WTC11 (cell line): Measurements from ENCODE around the gene NAA16.

Source experiments
- CBFB ChIP-seq: sonication (generic); formaldehyde crosslinking; IDR thresholded peaks from 2 replicates; pipeline ENCODE4 v1.8.1; 2022; ENCODE audit warnings: mild to moderate bottlenecking, low read depth, missing genetic modification reagents
- ESRRA ChIP-seq: sonication (generic); formaldehyde crosslinking; IDR thresholded peaks from 2 replicates; pipeline ENCODE4 v1.8.1; 2022; ENCODE audit warnings: mild to moderate bottlenecking, missing genetic modification reagents, borderline replicate concordance
- NFE2L1 ChIP-seq: sonication (generic); formaldehyde crosslinking; IDR thresholded peaks from 2 replicates; pipeline ENCODE4 v1.8.1; 2023; ENCODE audit warnings: missing genetic modification reagents
- SP1 ChIP-seq: sonication (generic); formaldehyde crosslinking; conservative IDR thresholded peaks from 2 replicates; pipeline ENCODE4 v1.8.1; 2022; ENCODE audit warnings: missing genetic modification reagents
- ZMAT4 ChIP-seq: fragments of 250-450 bp; sonication (Bioruptor Pico); IDR thresholded peaks from 2 replicates; pipeline ENCODE4 v1.9.0; 2021; ENCODE audit warnings: mild to moderate bottlenecking
- ZNF416 ChIP-seq: fragments of 250-450 bp; sonication (Bioruptor Pico); IDR thresholded peaks from 2 replicates; pipeline ENCODE4 v1.9.0; 2021; ENCODE audit warnings: mild to moderate bottlenecking, inconsistent platforms
- TF ChIP-seq, protein P1 (sequence below): fragments of 200-600 bp; IDR thresholded peaks from 2 replicates; pipeline ENCODE4 v1.8.0; 2022; ENCODE audit warnings: antibody characterized with exemption
- TF ChIP-seq, protein P2 (sequence below): sonication (generic); formaldehyde crosslinking; IDR thresholded peaks from 2 replicates; pipeline ENCODE4 v1.8.1; 2022; ENCODE audit warnings: low read depth, missing genetic modification reagents, borderline replicate concordance
- TF ChIP-seq, protein P3 (sequence below): fragments of 250-450 bp; sonication (Bioruptor Pico); IDR thresholded peaks from 2 replicates; pipeline ENCODE4 v1.9.0; 2021; ENCODE audit warnings: mild to moderate bottlenecking

- TF ChIP-seq ESRRA (CRISPR knock-in tag): no peak
- TF ChIP-seq, protein P1, sequence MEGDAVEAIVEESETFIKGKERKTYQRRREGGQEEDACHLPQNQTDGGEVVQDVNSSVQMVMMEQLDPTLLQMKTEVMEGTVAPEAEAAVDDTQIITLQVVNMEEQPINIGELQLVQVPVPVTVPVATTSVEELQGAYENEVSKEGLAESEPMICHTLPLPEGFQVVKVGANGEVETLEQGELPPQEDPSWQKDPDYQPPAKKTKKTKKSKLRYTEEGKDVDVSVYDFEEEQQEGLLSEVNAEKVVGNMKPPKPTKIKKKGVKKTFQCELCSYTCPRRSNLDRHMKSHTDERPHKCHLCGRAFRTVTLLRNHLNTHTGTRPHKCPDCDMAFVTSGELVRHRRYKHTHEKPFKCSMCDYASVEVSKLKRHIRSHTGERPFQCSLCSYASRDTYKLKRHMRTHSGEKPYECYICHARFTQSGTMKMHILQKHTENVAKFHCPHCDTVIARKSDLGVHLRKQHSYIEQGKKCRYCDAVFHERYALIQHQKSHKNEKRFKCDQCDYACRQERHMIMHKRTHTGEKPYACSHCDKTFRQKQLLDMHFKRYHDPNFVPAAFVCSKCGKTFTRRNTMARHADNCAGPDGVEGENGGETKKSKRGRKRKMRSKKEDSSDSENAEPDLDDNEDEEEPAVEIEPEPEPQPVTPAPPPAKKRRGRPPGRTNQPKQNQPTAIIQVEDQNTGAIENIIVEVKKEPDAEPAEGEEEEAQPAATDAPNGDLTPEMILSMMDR: no peak
- TF ChIP-seq ZMAT4 (CRISPR knock-in tag): no peak
- TF ChIP-seq NFE2L1 (CRISPR knock-in tag): no peak
- TF ChIP-seq SP1 (CRISPR knock-in tag): no peak
- TF ChIP-seq ZNF416 (CRISPR knock-in tag): no peak
- no peak for TF ChIP-seq CBFB
- TF ChIP-seq, protein P2, sequence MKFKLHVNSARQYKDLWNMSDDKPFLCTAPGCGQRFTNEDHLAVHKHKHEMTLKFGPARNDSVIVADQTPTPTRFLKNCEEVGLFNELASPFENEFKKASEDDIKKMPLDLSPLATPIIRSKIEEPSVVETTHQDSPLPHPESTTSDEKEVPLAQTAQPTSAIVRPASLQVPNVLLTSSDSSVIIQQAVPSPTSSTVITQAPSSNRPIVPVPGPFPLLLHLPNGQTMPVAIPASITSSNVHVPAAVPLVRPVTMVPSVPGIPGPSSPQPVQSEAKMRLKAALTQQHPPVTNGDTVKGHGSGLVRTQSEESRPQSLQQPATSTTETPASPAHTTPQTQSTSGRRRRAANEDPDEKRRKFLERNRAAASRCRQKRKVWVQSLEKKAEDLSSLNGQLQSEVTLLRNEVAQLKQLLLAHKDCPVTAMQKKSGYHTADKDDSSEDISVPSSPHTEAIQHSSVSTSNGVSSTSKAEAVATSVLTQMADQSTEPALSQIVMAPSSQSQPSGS (CRISPR knock-in tag): no peak
- TF ChIP-seq, protein P3, sequence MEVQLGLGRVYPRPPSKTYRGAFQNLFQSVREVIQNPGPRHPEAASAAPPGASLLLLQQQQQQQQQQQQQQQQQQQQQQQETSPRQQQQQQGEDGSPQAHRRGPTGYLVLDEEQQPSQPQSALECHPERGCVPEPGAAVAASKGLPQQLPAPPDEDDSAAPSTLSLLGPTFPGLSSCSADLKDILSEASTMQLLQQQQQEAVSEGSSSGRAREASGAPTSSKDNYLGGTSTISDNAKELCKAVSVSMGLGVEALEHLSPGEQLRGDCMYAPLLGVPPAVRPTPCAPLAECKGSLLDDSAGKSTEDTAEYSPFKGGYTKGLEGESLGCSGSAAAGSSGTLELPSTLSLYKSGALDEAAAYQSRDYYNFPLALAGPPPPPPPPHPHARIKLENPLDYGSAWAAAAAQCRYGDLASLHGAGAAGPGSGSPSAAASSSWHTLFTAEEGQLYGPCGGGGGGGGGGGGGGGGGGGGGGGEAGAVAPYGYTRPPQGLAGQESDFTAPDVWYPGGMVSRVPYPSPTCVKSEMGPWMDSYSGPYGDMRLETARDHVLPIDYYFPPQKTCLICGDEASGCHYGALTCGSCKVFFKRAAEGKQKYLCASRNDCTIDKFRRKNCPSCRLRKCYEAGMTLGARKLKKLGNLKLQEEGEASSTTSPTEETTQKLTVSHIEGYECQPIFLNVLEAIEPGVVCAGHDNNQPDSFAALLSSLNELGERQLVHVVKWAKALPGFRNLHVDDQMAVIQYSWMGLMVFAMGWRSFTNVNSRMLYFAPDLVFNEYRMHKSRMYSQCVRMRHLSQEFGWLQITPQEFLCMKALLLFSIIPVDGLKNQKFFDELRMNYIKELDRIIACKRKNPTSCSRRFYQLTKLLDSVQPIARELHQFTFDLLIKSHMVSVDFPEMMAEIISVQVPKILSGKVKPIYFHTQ (CRISPR knock-in tag): no peak
Measured at GRCh38 chr13:41409611-41410010, 98.5 kb downstream of the NAA16 start.
